ENCODE measurements around the gene TNFSF18. TPM values are rescaled to one million over a fixed set of nuclear protein-coding genes. Genes with fewer than 3 reads are reported as not detected.

TNFSF18 gene
- total RNA-seq, 2 donors from 2014 or later = not detected

- Histone ChIP-seq H3K9me3 (no peaks in the 10 kb centered on the region), H3K4me1 (no peaks in the 10 kb centered on the region), H3K4me3 (no peak overlapping the region), H3K27ac (no peak overlapping the region), H3K36me3 (no peaks in the 10 kb centered on the region), H3K27me3 (no peaks in the 10 kb centered on the region)
- no peak for TF ChIP-seq CTCF (IDR thresholded peaks at IDR 0.05)
- no peak for DNase-seq (ENCODE audit: low spot score)
These were observed 11.7 kb downstream of the TNFSF18 start for GRCh38 chr1:173038875-173039554.

- DNase-seq (ENCODE audit: low spot score) = no peak
- Histone ChIP-seq H3K27ac (no peak overlapping the region), H3K9me3 (no peaks in the 10 kb centered on the region), H3K4me3 (no peak overlapping the region), H3K36me3 (no peaks in the 10 kb centered on the region), H3K27me3 (no peaks in the 10 kb centered on the region), H3K4me1 (no peaks in the 10 kb centered on the region)
- TF ChIP-seq CTCF (IDR thresholded peaks at IDR 0.05) = no peak
These were observed 26.2 kb downstream of the TNFSF18 start for GRCh38 chr1:173024543-173024942.

GRCh38 chr1:173023343-173023742 is 27.4 kb downstream of the TNFSF18 start:
- no peak for TF ChIP-seq CTCF (IDR thresholded peaks at IDR 0.05)
- Histone ChIP-seq H3K27me3 (no peaks in the 10 kb centered on the region), H3K36me3 (no peaks in the 10 kb centered on the region), H3K4me3 (no peak overlapping the region), H3K4me1 (no peaks in the 10 kb centered on the region), H3K9me3 (no peaks in the 10 kb centered on the region), H3K27ac (no peak overlapping the region)
- DNase-seq (ENCODE audit: low spot score) = no peak

GRCh38 chr1:173020138-173020750 is 30.5 kb downstream of the TNFSF18 start:
- Histone ChIP-seq H3K4me1 (no peaks in the 10 kb centered on the region), H3K27ac (no peak overlapping the region), H3K4me3 (no peak overlapping the region), H3K27me3 (no peaks in the 10 kb centered on the region), H3K36me3 (no peaks in the 10 kb centered on the region), H3K9me3 (no peaks in the 10 kb centered on the region)
- no peak for DNase-seq (ENCODE audit: low spot score)
- TF ChIP-seq CTCF (IDR thresholded peaks at IDR 0.05) = no peak

- Histone ChIP-seq H3K27me3 (no peaks in the 10 kb centered on the region), H3K4me1 (no peaks in the 10 kb centered on the region), H3K9me3 (no peaks in the 10 kb centered on the region), H3K36me3 (no peaks in the 10 kb centered on the region), H3K27ac (no peak overlapping the region), H3K4me3 (no peak overlapping the region)
- DNase-seq (ENCODE audit: low spot score) = no peak
- no peak for TF ChIP-seq CTCF (IDR thresholded peaks at IDR 0.05)
These were observed 32.9 kb downstream of the TNFSF18 start for GRCh38 chr1:173017792-173018191.
